Activated CD8-positive, alpha-beta memory T cell treated with anti-CD3 and anti-CD28 coated beads for 36 hours (primary cell): Measurements from ENCODE around the gene SQSTM1. TPM values are rescaled to one million over a fixed set of nuclear protein-coding genes. Genes with fewer than 3 reads are reported as not detected.

Source experiments
- CTCF ChIA-PET: fragments of 350-600 bp; sonication (Branson Sonifier 250); formaldehyde crosslinking; loops from one replicate; lab custom pipeline; 2021; ENCODE audit warnings: antibody characterized with exemption; lab: Charles Lee
- POLR2A ChIA-PET: fragments of 350-600 bp; sonication (Branson Sonifier 250); formaldehyde crosslinking; loops from one replicate; lab custom pipeline; 2021; ENCODE audit warnings: antibody characterized with exemption; lab: Charles Lee
- total RNA-seq, 2 experiments: library from RNA; stranded (reverse); gene quantifications; one replicate each; pipeline ENCODE4 v1.2.3, GENCODE V29; 2021

SQSTM1 gene
- total RNA-seq, 2 experiments from 2014 or later = 132 to 135 TPM

- ChIA-PET POLR2A (no interaction called here), CTCF (no interaction called here)
These were observed 52.9 kb downstream of the SQSTM1 start for GRCh38 chr5:179873588-179874110.

GRCh38 chr5:179874136-179874535 is 53.4 kb downstream of the SQSTM1 start:
- POLR2A ChIA-PET = no interaction called here
- CTCF ChIA-PET = no interaction called here

GRCh38 chr5:179874536-179875292 is 54.0 kb downstream of the SQSTM1 start:
- POLR2A ChIA-PET = no interaction called here
- CTCF ChIA-PET = no interaction called here

GRCh38 chr5:179875741-179876609 is 55.3 kb downstream of the SQSTM1 start:
- POLR2A ChIA-PET = no interaction called here
- CTCF ChIA-PET = interaction anchor here (0.7 to 1.5 kb wide), 2 partner anchors 13 to 142 kb away, joined by 3 to 5 read pairs; no protein-coding TSS in a partner anchor

- POLR2A ChIA-PET = no interaction called here
- CTCF ChIA-PET = interaction anchor here (0.7 to 1.5 kb wide), 2 partner anchors 13 to 142 kb away, joined by 3 to 5 read pairs; no protein-coding TSS in a partner anchor
These were observed 55.9 kb downstream of the SQSTM1 start for GRCh38 chr5:179876610-179876952.

GRCh38 chr5:179878222-179879002 is 57.7 kb downstream of the SQSTM1 start:
- POLR2A ChIA-PET = interaction anchor here (0.6 kb wide), 1 partner anchor 50 kb away, joined by 9 read pairs; no protein-coding TSS in a partner anchor
- CTCF ChIA-PET = interaction anchor here (0.5 kb wide), 1 partner anchor 141 kb away, joined by 3 read pairs; no protein-coding TSS in a partner anchor

GRCh38 chr5:179879003-179879689 is 58.4 kb downstream of the SQSTM1 start:
- POLR2A ChIA-PET = interaction anchor here (0.5 kb wide), 1 partner anchor 167 kb away, joined by 10 read pairs; no protein-coding TSS in a partner anchor
- CTCF ChIA-PET = interaction anchor here (0.5 kb wide), 1 partner anchor 142 kb away, joined by 3 read pairs; no protein-coding TSS in a partner anchor

- ChIA-PET POLR2A (interaction anchor here (0.5 kb wide), 1 partner anchor 168 kb away, joined by 10 read pairs; no protein-coding TSS in a partner anchor), CTCF (no interaction called here)
These were observed 58.9 kb downstream of the SQSTM1 start for GRCh38 chr5:179879690-179880010.

- ChIA-PET POLR2A (interaction anchor here (0.5 kb wide), 1 partner anchor 168 kb away, joined by 10 read pairs; no protein-coding TSS in a partner anchor), CTCF (no interaction called here)
These were observed 59.5 kb downstream of the SQSTM1 start for GRCh38 chr5:179880066-179880650.

GRCh38 chr5:179880848-179881590 is 60.3 kb downstream of the SQSTM1 start:
- POLR2A ChIA-PET = no interaction called here
- CTCF ChIA-PET = interaction anchor here (0.6 to 0.9 kb wide), 3 partner anchors 14 to 798 kb away, joined by 3 to 4 read pairs (median 4); partner anchors contain the start of gene FLT4

- ChIA-PET CTCF (no interaction called here), POLR2A (no interaction called here)
These were observed 61.6 kb downstream of the SQSTM1 start for GRCh38 chr5:179882338-179882737.

- ChIA-PET POLR2A (no interaction called here), CTCF (no interaction called here)
These were observed 62.5 kb downstream of the SQSTM1 start for GRCh38 chr5:179883163-179883562.

- CTCF ChIA-PET = no interaction called here
- POLR2A ChIA-PET = no interaction called here
These were observed 64.9 kb downstream of the SQSTM1 start for GRCh38 chr5:179885491-179886090.

- CTCF ChIA-PET = no interaction called here
- POLR2A ChIA-PET = no interaction called here
These were observed 65.6 kb downstream of the SQSTM1 start for GRCh38 chr5:179886190-179886911.

GRCh38 chr5:179887095-179887494 is 66.4 kb downstream of the SQSTM1 start:
- ChIA-PET POLR2A (no interaction called here), CTCF (no interaction called here)
